Measurements from ENCODE around the gene RNF182. TPM values are rescaled to one million over a fixed set of nuclear protein-coding genes. Genes with fewer than 3 reads are reported as not detected.
"Not testable (repeated sequence)": the region's sequence is repeated elsewhere in the genome, so short reads cannot be mapped to it uniquely, and the experiment has no call there.

The RNF182 gene
- total RNA-seq, 1 experiment from 2014 or later = 3.7 TPM

DNA sequence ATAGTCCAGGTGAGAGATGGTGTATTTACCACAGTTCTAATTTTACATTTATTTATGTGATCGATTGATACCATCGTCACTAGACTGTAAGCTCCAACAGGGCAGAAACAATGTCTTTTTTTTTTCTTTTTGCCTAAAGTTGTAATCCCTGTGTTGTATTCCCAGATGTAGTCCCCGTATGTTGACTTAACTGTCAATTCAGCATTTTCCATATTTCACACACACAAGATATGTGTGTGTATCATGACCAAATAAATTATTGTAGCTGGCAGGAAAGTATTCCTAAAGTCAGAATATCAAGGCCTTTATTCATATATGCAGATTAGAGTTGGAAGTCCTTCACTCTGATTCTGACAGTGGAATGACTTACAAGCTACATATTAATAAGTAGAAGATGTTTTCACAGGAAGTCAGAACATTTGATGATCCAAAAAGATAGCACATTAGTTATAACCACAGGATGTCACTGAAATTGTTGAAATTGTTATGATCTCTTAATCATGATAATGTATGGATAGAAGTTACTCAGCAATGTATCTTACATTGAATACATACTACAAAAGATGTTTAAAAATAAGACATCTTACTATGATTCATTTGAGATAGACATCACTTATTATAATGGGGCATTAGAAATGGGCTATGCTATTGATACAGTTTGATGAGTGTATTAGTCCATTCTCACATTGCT, 10.6 kb downstream of the RNF182 start:
- Histone ChIP-seq H2BK5ac (ENCODE audit: insufficient read length, low read length) (no peak overlapping the region), H2BK120ac (ENCODE audit: low read depth, low read length, poor library complexity, severe bottlenecking) (no peak overlapping the region), H3K4me1 (ENCODE audit: insufficient read depth, low read length) (no peaks in the 10 kb centered on the region), H3T11ph (ENCODE audit: low read length) (no peak overlapping the region), H3K18ac (ENCODE audit: insufficient read length, low read depth, low read length) (no peak overlapping the region), H3K79me2 (ENCODE audit: insufficient read depth, low read length) (no peaks in the 10 kb centered on the region), H3K23me2 (ENCODE audit: insufficient read length, low read depth, low read length, poor library complexity, severe bottlenecking) (no peaks in the 10 kb centered on the region), H3K4ac (ENCODE audit: low read depth, low read length) (no peak overlapping the region), H2BK12ac (ENCODE audit: insufficient read length, low read depth, low read length) (no peak overlapping the region), H4K91ac (ENCODE audit: insufficient read length, low read depth, low read length) (no peak overlapping the region), H3K56ac (ENCODE audit: insufficient read length, low read depth, low read length) (no peak overlapping the region), H3K4me2 (ENCODE audit: insufficient read depth, insufficient read length, low read length) (no peak overlapping the region), H3K27ac (ENCODE audit: insufficient read length, low read depth, low read length) (no peak overlapping the region), H3K14ac (ENCODE audit: insufficient read depth, low read length) (no peak overlapping the region), H3K27me3 (ENCODE audit: insufficient read depth, low read length) (no peaks in the 10 kb centered on the region), H4K8ac (replicated peaks; ENCODE audit: insufficient read length, low read depth, low read length) (no peak overlapping the region), H2BK20ac (ENCODE audit: low read depth, low read length, poor library complexity, severe bottlenecking) (no peak overlapping the region), H4K20me1 (ENCODE audit: control insufficient read depth, insufficient read depth, insufficient read length) (no peaks in the 10 kb centered on the region), H3K79me1 (ENCODE audit: insufficient read depth, low read depth, low read length, poor library complexity, severe bottlenecking) (no peaks in the 10 kb centered on the region), H2AK5ac (ENCODE audit: insufficient read length, low read length) (no peak overlapping the region), H2BK15ac (ENCODE audit: low read depth, low read length) (no peak overlapping the region), H3K9me3 (ENCODE audit: control insufficient read depth, low read depth, low read length) (no peaks in the 10 kb centered on the region), H3K23ac (ENCODE audit: insufficient read length, low read depth, low read length) (no peak overlapping the region), H3K9ac (ENCODE audit: extremely low read depth, insufficient read length, low read length) (no peak overlapping the region), H2AFZ (ENCODE audit: low read length) (no peak overlapping the region), H4K5ac (ENCODE audit: insufficient read length, low read depth, low read length) (no peak overlapping the region)
- Mint-ChIP-seq H3K27me3 (ENCODE audit: low read depth) (no peaks in the 10 kb centered on the region), H3K9me3 (peaks cover 0 to 2% of the 10 kb centered on the region in 2 experiments; a peak in 1 of 5 replicates), H3K27ac (no peak overlapping the region), H3K4me1 (peaks cover 6 to 11% of the 10 kb centered on the region in 2 experiments; a peak in 3 of 4 replicates), H3K36me3 (ENCODE audit: insufficient read depth in 1 of 3, low read depth in 3 of 3) (peaks cover 0 to 6% (median 1%) of the 10 kb centered on the region in 3 experiments; a peak in 3 of 7 replicates), H3K4me3 (no peak overlapping the region)
- TF ChIP-seq, protein P1, sequence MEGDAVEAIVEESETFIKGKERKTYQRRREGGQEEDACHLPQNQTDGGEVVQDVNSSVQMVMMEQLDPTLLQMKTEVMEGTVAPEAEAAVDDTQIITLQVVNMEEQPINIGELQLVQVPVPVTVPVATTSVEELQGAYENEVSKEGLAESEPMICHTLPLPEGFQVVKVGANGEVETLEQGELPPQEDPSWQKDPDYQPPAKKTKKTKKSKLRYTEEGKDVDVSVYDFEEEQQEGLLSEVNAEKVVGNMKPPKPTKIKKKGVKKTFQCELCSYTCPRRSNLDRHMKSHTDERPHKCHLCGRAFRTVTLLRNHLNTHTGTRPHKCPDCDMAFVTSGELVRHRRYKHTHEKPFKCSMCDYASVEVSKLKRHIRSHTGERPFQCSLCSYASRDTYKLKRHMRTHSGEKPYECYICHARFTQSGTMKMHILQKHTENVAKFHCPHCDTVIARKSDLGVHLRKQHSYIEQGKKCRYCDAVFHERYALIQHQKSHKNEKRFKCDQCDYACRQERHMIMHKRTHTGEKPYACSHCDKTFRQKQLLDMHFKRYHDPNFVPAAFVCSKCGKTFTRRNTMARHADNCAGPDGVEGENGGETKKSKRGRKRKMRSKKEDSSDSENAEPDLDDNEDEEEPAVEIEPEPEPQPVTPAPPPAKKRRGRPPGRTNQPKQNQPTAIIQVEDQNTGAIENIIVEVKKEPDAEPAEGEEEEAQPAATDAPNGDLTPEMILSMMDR (conservative IDR thresholded peaks at IDR 0.05) = no peak
- no peak for DNase-seq
- no CpG with 5 or more reads among the region's 3 CpGs for WGBS (ENCODE audit: extremely low coverage, insufficient read length, low lambda C conversion rate)

DNA sequence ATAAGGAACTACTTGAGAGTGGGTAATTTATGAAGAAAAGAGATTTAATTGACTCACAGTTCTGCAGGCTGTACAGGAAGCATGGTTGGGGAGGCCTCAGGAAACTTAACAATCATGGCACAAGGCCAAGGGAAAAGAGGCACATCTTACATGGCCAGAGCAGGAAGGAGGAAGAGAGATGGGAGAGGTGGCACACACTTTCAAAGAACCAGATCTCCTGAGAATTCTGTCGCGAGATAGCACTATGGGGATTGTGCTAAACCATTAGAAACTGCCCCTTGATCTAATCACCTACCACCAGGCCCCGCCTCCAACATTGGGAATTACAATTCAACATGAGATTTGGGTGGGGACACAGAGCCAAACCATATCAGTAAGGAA, 11.1 kb downstream of the RNF182 start:
- H3K9ac ChIP-seq (ENCODE audit: extremely low read depth, insufficient read length, low read length); H3K4me1 ChIP-seq (ENCODE audit: insufficient read depth, low read length); H4K91ac ChIP-seq (ENCODE audit: insufficient read length, low read depth, low read length); H2BK20ac ChIP-seq (ENCODE audit: low read depth, low read length, poor library complexity, severe bottlenecking); H3K18ac ChIP-seq (ENCODE audit: insufficient read length, low read depth, low read length); H4K5ac ChIP-seq (ENCODE audit: insufficient read length, low read depth, low read length); H3K9me3 Mint-ChIP-seq; H4K8ac ChIP-seq (replicated peaks; ENCODE audit: insufficient read length, low read depth, low read length); DNase-seq; H3K4ac ChIP-seq (ENCODE audit: low read depth, low read length); H4K20me1 ChIP-seq (ENCODE audit: control insufficient read depth, insufficient read depth, insufficient read length); H3K23ac ChIP-seq (ENCODE audit: insufficient read length, low read depth, low read length); H3K14ac ChIP-seq (ENCODE audit: insufficient read depth, low read length); H2BK5ac ChIP-seq (ENCODE audit: insufficient read length, low read length); H3K4me1 Mint-ChIP-seq; H3K23me2 ChIP-seq (ENCODE audit: insufficient read length, low read depth, low read length, poor library complexity, severe bottlenecking); H3K56ac ChIP-seq (ENCODE audit: insufficient read length, low read depth, low read length); H3K9me3 ChIP-seq (ENCODE audit: control insufficient read depth, low read depth, low read length); H3K4me3 Mint-ChIP-seq; H3K79me1 ChIP-seq (ENCODE audit: insufficient read depth, low read depth, low read length, poor library complexity, severe bottlenecking); H3K27me3 ChIP-seq (ENCODE audit: insufficient read depth, low read length); H2BK12ac ChIP-seq (ENCODE audit: insufficient read length, low read depth, low read length); H3K36me3 Mint-ChIP-seq (ENCODE audit: insufficient read depth in 1 of 3, low read depth in 3 of 3); H2BK120ac ChIP-seq (ENCODE audit: low read depth, low read length, poor library complexity, severe bottlenecking); H3K27ac Mint-ChIP-seq; H3K27ac ChIP-seq (ENCODE audit: insufficient read length, low read depth, low read length); H2AFZ ChIP-seq (ENCODE audit: low read length); H3K79me2 ChIP-seq (ENCODE audit: insufficient read depth, low read length); H3K27me3 Mint-ChIP-seq (ENCODE audit: low read depth); H3T11ph ChIP-seq (ENCODE audit: low read length); H3K4me2 ChIP-seq (ENCODE audit: insufficient read depth, insufficient read length, low read length); H2BK15ac ChIP-seq (ENCODE audit: low read depth, low read length); H2AK5ac ChIP-seq (ENCODE audit: insufficient read length, low read length): not testable (repeated sequence)
- no CpG with 5 or more reads among the region's 3 CpGs for WGBS (ENCODE audit: extremely low coverage, insufficient read length, low lambda C conversion rate)
